Astrocyte of the cerebellum (primary cell): ENCODE results near the gene WWOX.

Experiments used
- DNase-seq: peaks from one replicate; pipeline ENCODE4 v3.0.0-alpha.2; 2011; ENCODE audit warnings: low read depth
- H3K4me3 ChIP-seq: 2 replicates; pipeline ENCODE4 v1.5.1; 2011; ENCODE audit warnings: mild to moderate bottlenecking, low read depth, low read length, moderate library complexity
- CTCF ChIP-seq: IDR thresholded peaks from 2 replicates; pipeline ENCODE4 v1.5.1; 2012; ENCODE audit warnings: low read length, low read depth, moderate library complexity, mild to moderate bottlenecking; ENCODE audit errors: missing control alignments
- in situ Hi-C: cut with HindIII; loops from 2 replicates; pipeline ENCODE4 v1.10.0; 2017; ENCODE audit warnings: low sequenced_read_pairs

The WWOX gene

GRCh38 chr16:78571434-78571833, 472.0 kb downstream of the WWOX start:
- TF ChIP-seq CTCF: no peak
- in situ Hi-C loops: no loop called here
- DNase-seq: no peak
- no peak overlapping the region for H3K4me3 ChIP-seq

GRCh38 chr16:78571898-78572358, 472.5 kb downstream of the WWOX start:
- TF ChIP-seq CTCF: no peak
- H3K4me3 ChIP-seq: no peak overlapping the region
- in situ Hi-C loops: no loop called here
- DNase-seq: no peak

GRCh38 chr16:78574571-78574970, 475.1 kb downstream of the WWOX start:
- in situ Hi-C loops: no loop called here

GRCh38 chr16:78576941-78577340, 477.5 kb downstream of the WWOX start:
- no peak for DNase-seq
- in situ Hi-C loops: no loop called here

More at GRCh38 chr16:78574571-78574970, 475.1 kb downstream of the WWOX start:
- DNase-seq: no peak
- H3K4me3 ChIP-seq: no peak overlapping the region
- no peak for TF ChIP-seq CTCF

GRCh38 chr16:78577630-78578029, 478.2 kb downstream of the WWOX start:
- in situ Hi-C loops: no loop called here
- DNase-seq: no peak
- TF ChIP-seq CTCF: no peak
- no peak overlapping the region for H3K4me3 ChIP-seq

More at GRCh38 chr16:78576941-78577340, 477.5 kb downstream of the WWOX start:
- no peak for TF ChIP-seq CTCF
- no peak overlapping the region for H3K4me3 ChIP-seq

GRCh38 chr16:78579020-78579419, 479.6 kb downstream of the WWOX start:
- in situ Hi-C loops: no loop called here
- H3K4me3 ChIP-seq: no peak overlapping the region
- TF ChIP-seq CTCF: no peak
- no peak for DNase-seq

- H3K4me3 ChIP-seq: no peak overlapping the region
- in situ Hi-C loops: no loop called here
- no peak for DNase-seq
- no peak for TF ChIP-seq CTCF
Observed at GRCh38 chr16:78583441-78583840, 484.0 kb downstream of the WWOX start.
